Tibial artery (tissue), 4 donors: ENCODE data around the gene ZMYND11.

Experiments
- DNase-seq, 2 donors: peaks; one replicate each; pipeline ENCODE4 v3.0.0-alpha.2; 2019
- H3K27ac ChIP-seq, 2 donors: fragments of 200-600 bp; sonication (generic) in 1 of 2; 1 replicate in 1 of 2; 2 replicates in 1 of 2; pipeline ENCODE4 v1.5.1; 2018 to 2019; ENCODE audit warnings: mild to moderate bottlenecking in 1 of 2
- H3K27me3 ChIP-seq, 2 donors: fragments of 200-600 bp; sonication (generic) in 1 of 2; one replicate each; pipeline versions ENCODE4 v1.5.1 to v1.6.0; 2016 to 2019
- H3K36me3 ChIP-seq, 3 donors: fragments of 200-600 bp; sonication (generic) in 2 of 3; one replicate each; pipeline ENCODE4 v1.5.1; 2016 to 2019; ENCODE audit warnings: mild to moderate bottlenecking in 2 of 3
- H3K4me1 ChIP-seq, 4 donors: fragments of 200-600 bp; sonication (generic) in 2 of 4; 1 replicate in 3 of 4; 2 replicates in 1 of 4; pipeline ENCODE4 v1.5.1; 2016 to 2019
- H3K4me3 ChIP-seq, 2 donors: fragments of 200-600 bp; sonication (generic) in 1 of 2; 1 replicate in 1 of 2; 2 replicates in 1 of 2; pipeline ENCODE4 v1.5.1; 2018 to 2019; ENCODE audit warnings: mild to moderate bottlenecking in 2 of 2
- H3K9me3 ChIP-seq, 3 donors: fragments of 200-600 bp; sonication (generic) in 1 of 3; one replicate each; pipeline ENCODE4 v1.5.1; 2016 to 2019
- intact Hi-C: fragments of 100-400 bp; cut with DNase I; formaldehyde crosslinking; loops from one replicate; pipeline ENCODE4 v1.15.0; 2023; ENCODE audit warnings: low total_unique reads
- TF ChIP-seq, protein P1 (sequence below), 2 experiments: fragments of 200-600 bp in 1 of 2; fragments of 450-650 bp in 1 of 2; IDR thresholded peaks; one replicate each; pipeline ENCODE4 v1.5.1; 2017 to 2019; ENCODE audit warnings: antibody characterized with exemption in 2 of 2, mild to moderate bottlenecking in 1 of 2, moderate library complexity in 1 of 2

Gene ZMYND11

DNA sequence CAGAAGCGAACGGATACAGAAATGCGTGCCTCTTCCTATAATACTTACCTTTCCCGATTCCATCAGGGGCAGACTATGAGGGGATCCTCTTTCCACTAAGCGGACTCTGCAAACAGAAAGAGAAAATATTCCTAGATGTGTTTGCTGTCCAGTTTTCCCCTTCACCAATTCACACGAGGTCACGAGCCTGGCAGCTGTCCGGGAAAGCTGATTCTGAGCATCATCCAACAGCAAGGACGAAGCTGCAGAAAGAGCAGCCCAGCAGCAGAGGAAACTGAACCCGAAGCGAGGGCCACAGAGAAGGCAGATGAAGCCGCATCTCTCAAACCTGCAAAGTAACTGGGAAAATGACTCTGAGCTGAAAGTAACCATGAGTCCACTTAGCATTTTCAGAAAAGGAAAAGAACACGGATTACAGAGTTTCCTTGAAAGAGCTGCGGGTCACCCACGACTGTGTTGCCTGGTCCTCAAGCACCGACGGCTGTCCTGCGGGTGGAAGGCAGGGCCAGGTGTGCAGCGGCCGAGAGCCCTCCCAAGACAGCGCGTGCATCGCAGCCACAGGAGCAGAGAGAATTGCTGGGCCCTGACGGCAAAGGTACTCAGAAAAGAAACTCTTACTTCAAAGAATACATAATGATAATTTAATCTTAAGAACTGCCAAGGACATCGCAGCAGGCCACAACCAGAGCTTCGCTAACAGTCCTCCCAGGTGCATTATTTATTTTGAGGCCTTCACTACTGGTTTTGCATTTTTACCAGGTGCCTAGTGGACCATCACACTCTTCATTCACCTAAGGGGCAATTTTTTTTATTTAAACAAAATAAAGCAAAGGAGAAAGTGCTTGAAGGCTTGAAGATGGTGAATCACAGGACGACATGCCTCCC lies 153.3 kb downstream of the ZMYND11 start:
- intact Hi-C loops: no loop called here
- TF ChIP-seq, protein P1, sequence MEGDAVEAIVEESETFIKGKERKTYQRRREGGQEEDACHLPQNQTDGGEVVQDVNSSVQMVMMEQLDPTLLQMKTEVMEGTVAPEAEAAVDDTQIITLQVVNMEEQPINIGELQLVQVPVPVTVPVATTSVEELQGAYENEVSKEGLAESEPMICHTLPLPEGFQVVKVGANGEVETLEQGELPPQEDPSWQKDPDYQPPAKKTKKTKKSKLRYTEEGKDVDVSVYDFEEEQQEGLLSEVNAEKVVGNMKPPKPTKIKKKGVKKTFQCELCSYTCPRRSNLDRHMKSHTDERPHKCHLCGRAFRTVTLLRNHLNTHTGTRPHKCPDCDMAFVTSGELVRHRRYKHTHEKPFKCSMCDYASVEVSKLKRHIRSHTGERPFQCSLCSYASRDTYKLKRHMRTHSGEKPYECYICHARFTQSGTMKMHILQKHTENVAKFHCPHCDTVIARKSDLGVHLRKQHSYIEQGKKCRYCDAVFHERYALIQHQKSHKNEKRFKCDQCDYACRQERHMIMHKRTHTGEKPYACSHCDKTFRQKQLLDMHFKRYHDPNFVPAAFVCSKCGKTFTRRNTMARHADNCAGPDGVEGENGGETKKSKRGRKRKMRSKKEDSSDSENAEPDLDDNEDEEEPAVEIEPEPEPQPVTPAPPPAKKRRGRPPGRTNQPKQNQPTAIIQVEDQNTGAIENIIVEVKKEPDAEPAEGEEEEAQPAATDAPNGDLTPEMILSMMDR (IDR thresholded peaks at IDR 0.05): no peak
- H3K36me3 ChIP-seq: peaks cover 26 to 70% (median 60%) of the 10 kb centered on the region in 3 donors
- H3K27me3 ChIP-seq: no peaks in the 10 kb centered on the region
- H3K9me3 ChIP-seq: no peaks in the 10 kb centered on the region
- peaks cover 0 to 11% (median 6%) of the 10 kb centered on the region in 4 donors for H3K4me1 ChIP-seq
- H3K4me3 ChIP-seq: no peak overlapping the region
- DNase-seq: no peak
- H3K27ac ChIP-seq: no peak overlapping the region

GRCh38 chr10:289581-289980 lies 154.3 kb downstream of the ZMYND11 start:
- no peak overlapping the region for H3K4me3 ChIP-seq
- H3K4me1 ChIP-seq: peaks cover 0 to 11% (median 6%) of the 10 kb centered on the region in 4 donors
- intact Hi-C loops: no loop called here
- no peak overlapping the region for H3K27ac ChIP-seq
- DNase-seq: no peak
- H3K9me3 ChIP-seq: no peaks in the 10 kb centered on the region
- peaks cover 19 to 61% (median 50%) of the 10 kb centered on the region in 3 donors for H3K36me3 ChIP-seq
- H3K27me3 ChIP-seq: no peaks in the 10 kb centered on the region
- TF ChIP-seq, protein P1 (IDR thresholded peaks at IDR 0.05): no peak

GRCh38 chr10:290026-290725 lies 154.9 kb downstream of the ZMYND11 start:
- Histone ChIP-seq H3K9me3 (no peaks in the 10 kb centered on the region), H3K27ac (no peak overlapping the region), H3K4me3 (no peak overlapping the region), H3K27me3 (no peaks in the 10 kb centered on the region), H3K36me3 (peaks cover 14 to 55% (median 44%) of the 10 kb centered on the region in 3 donors), H3K4me1 (peaks cover 0 to 11% (median 6%) of the 10 kb centered on the region in 4 donors)
- TF ChIP-seq, protein P1 (IDR thresholded peaks at IDR 0.05): no peak
- intact Hi-C loops: no loop called here
- no peak for DNase-seq

- TF ChIP-seq, protein P1 (IDR thresholded peaks at IDR 0.05): no peak
- DNase-seq: no peak
- peaks cover 5 to 33% (median 29%) of the 10 kb centered on the region in 3 donors for H3K36me3 ChIP-seq
- H3K4me3 ChIP-seq: no peak overlapping the region
- no peak overlapping the region for H3K27ac ChIP-seq
- H3K4me1 ChIP-seq: peaks cover 0 to 17% (median 5%) of the 10 kb centered on the region in 4 donors
- no peaks in the 10 kb centered on the region for H3K9me3 ChIP-seq
- no peaks in the 10 kb centered on the region for H3K27me3 ChIP-seq
- intact Hi-C loops: no loop called here
These were observed 158.4 kb downstream of the ZMYND11 start for GRCh38 chr10:293636-294035.

- DNase-seq: no peak
- H3K9me3 ChIP-seq: no peaks in the 10 kb centered on the region
- H3K27me3 ChIP-seq: no peaks in the 10 kb centered on the region
- peaks cover 4 to 25% (median 5%) of the 10 kb centered on the region in 3 donors for H3K36me3 ChIP-seq
- no peak overlapping the region for H3K4me3 ChIP-seq
- TF ChIP-seq, protein P1 (IDR thresholded peaks at IDR 0.05): no peak
- H3K27ac ChIP-seq: peak overlapping the region; percentile 39 to 48
- intact Hi-C loops: no loop called here
- peaks cover 0 to 17% (median 5%) of the 10 kb centered on the region in 4 donors for H3K4me1 ChIP-seq
These were observed 162.3 kb downstream of the ZMYND11 start for GRCh38 chr10:297567-297966.
